Parathyroid adenoma (tissue), 2 donors: ENCODE data around the gene PRDM15.

Experiments
- H2AFZ ChIP-seq: fragments of 300-600 bp; sonication (generic); one replicate; pipeline ENCODE4 v1.7.0; 2017; ENCODE audit warnings: antibody characterized with exemption, mild to moderate bottlenecking
- H3K27ac ChIP-seq: fragments of 300-600 bp; sonication (generic); one replicate; pipeline ENCODE4 v1.7.0; 2017
- H3K27me3 ChIP-seq: fragments of 300-600 bp; sonication (generic); one replicate; pipeline ENCODE4 v1.7.0; 2017; ENCODE audit warnings: low read length; ENCODE audit not compliant: control insufficient read depth, insufficient read depth
- H3K36me3 ChIP-seq: fragments of 300-600 bp; sonication (generic); one replicate; pipeline ENCODE4 v1.7.0; 2017; ENCODE audit warnings: low read length; ENCODE audit not compliant: control insufficient read depth, insufficient read depth
- H3K4me1 ChIP-seq: fragments of 300-600 bp; sonication (generic); one replicate; pipeline ENCODE4 v1.7.0; 2017; ENCODE audit warnings: control low read depth
- H3K4me2 ChIP-seq: fragments of 300-600 bp; sonication (generic); one replicate; pipeline ENCODE4 v1.7.0; 2017; ENCODE audit warnings: low read length
- H3K4me3 ChIP-seq: fragments of 300-600 bp; sonication (generic); one replicate; pipeline ENCODE4 v1.7.0; 2017; ENCODE audit warnings: low read depth, low read length
- H3K79me2 ChIP-seq: fragments of 300-600 bp; sonication (generic); one replicate; pipeline ENCODE4 v1.7.0; 2017; ENCODE audit warnings: control low read depth
- H3K9ac ChIP-seq: fragments of 300-600 bp; sonication (generic); one replicate; pipeline ENCODE4 v1.7.0; 2017; ENCODE audit warnings: mild to moderate bottlenecking
- H3K9me3 ChIP-seq: fragments of 300-600 bp; sonication (generic); one replicate; pipeline ENCODE4 v1.7.0; 2017; ENCODE audit warnings: low read length; ENCODE audit not compliant: control insufficient read depth
- TF ChIP-seq, protein P1 (sequence below): fragments of 300-600 bp; sonication (generic); IDR thresholded peaks from one replicate; pipeline ENCODE4 v1.7.0; 2017; ENCODE audit warnings: antibody characterized with exemption, mild to moderate bottlenecking
- donor health status: primary hyperparathyroidism.

The PRDM15 gene

DNA sequence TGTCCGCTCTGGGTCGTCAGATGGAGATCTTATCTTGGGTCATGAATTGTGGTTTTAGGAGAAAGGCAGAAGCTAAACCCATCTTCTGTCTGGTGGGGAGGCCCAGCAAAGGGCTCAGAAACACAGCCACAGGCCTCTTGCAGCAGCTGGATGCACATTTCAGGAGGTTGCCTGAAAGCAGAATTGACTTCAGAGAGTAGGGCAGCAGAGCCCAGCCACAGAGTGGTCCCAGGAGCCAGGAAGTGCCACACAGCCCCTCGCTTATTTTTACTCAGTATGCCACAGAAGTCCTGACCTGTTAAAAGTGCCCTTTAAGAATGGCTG lies 104.0 kb downstream of the PRDM15 start:
- TF ChIP-seq, protein P1, sequence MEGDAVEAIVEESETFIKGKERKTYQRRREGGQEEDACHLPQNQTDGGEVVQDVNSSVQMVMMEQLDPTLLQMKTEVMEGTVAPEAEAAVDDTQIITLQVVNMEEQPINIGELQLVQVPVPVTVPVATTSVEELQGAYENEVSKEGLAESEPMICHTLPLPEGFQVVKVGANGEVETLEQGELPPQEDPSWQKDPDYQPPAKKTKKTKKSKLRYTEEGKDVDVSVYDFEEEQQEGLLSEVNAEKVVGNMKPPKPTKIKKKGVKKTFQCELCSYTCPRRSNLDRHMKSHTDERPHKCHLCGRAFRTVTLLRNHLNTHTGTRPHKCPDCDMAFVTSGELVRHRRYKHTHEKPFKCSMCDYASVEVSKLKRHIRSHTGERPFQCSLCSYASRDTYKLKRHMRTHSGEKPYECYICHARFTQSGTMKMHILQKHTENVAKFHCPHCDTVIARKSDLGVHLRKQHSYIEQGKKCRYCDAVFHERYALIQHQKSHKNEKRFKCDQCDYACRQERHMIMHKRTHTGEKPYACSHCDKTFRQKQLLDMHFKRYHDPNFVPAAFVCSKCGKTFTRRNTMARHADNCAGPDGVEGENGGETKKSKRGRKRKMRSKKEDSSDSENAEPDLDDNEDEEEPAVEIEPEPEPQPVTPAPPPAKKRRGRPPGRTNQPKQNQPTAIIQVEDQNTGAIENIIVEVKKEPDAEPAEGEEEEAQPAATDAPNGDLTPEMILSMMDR, result no peak
- no peaks in the 10 kb centered on the region for H3K36me3 ChIP-seq
- no peak overlapping the region for H3K9ac ChIP-seq
- peak overlapping the region; percentile 36 for H3K27ac ChIP-seq
- no peak overlapping the region for H2AFZ ChIP-seq
- H3K4me1 ChIP-seq, result no peaks in the 10 kb centered on the region
- H3K4me3 ChIP-seq, result no peak overlapping the region
- H3K79me2 ChIP-seq, result no peaks in the 10 kb centered on the region
- no peaks in the 10 kb centered on the region for H3K27me3 ChIP-seq
- H3K4me2 ChIP-seq, result peak overlapping the region; percentile 15
- H3K9me3 ChIP-seq, result no peaks in the 10 kb centered on the region

DNA sequence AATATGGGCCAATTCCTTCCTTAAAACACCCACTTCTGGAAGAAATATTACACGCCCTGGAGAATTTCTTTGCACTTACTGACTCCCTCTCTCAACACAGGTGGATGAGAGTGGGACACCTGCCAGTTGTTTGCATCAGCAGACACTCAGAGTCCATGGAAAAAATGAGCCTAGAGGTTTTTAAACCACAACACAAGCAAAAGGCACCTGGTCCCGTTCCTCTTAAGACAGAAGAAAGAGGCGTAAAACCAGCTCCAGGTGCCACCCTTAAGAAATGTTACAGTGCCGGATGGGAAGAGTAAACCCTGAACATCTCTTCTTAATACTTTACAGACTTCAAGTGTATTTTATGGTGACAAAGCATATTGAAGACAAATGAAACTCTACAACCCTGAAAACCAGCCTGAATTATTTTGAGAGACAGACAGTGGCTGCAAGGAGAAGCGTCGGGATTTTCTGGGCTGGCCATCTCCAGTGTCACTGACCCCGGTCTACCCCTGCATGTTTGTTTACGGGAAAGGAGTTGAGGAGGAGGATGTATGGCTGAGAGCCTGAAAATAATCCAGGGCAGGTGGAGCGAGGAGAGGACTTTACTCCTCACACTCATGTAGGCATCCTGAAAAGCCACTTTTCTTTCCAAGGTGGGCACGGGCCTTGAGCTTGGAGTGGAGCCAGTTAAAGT lies 104.5 kb downstream of the PRDM15 start:
- Histone ChIP-seq H3K27me3 (no peaks in the 10 kb centered on the region), H3K9ac (no peak overlapping the region), H3K79me2 (no peaks in the 10 kb centered on the region), H2AFZ (no peak overlapping the region), H3K4me1 (no peaks in the 10 kb centered on the region), H3K27ac (peak overlapping the region; percentile 36), H3K4me2 (peak overlapping the region; percentile 15), H3K9me3 (no peaks in the 10 kb centered on the region), H3K36me3 (no peaks in the 10 kb centered on the region), H3K4me3 (no peak overlapping the region)
- TF ChIP-seq, protein P1, result no peak

DNA sequence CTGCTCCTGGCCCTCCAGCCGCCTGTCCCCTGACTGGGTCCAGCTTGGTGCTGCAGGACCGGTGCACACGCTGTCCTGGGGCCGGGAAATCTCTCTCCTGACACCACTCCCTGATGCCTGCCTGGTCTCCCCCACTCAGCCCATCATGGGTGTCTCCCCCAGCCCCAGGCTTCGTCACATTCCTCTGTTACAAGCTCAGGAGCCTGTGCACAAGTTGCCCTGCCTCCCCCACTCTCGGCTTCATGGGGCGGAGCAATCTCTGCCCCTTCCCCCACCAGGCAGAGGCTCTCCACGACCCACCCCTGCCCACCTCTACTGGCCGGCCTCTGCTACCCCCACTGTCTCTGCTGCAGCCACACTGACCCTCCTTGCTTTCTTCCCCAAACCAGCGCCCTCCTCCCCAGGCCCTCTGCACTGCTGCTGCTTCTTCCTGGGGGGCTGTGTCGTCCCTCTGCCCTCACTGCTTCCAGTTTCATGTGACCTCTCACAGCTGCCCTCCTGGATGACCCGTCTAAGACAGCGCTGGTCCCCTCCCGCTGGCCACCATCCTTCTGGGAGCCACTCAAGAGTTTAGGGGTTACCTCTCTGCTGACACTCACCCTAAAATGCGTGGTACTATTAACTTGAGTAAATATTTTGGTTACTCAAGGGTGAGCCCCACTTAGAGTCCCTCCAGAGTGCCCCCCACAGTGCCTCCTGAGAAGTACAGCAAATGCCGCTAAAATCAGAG lies 106.6 kb downstream of the PRDM15 start:
- no peak overlapping the region for H3K4me2 ChIP-seq
- H3K9me3 ChIP-seq, result no peaks in the 10 kb centered on the region
- TF ChIP-seq, protein P1, result no peak
- no peak overlapping the region for H3K4me3 ChIP-seq
- H3K9ac ChIP-seq, result no peak overlapping the region
- H3K4me1 ChIP-seq, result no peaks in the 10 kb centered on the region
- H2AFZ ChIP-seq, result no peak overlapping the region
- H3K79me2 ChIP-seq, result no peaks in the 10 kb centered on the region
- H3K27ac ChIP-seq, result no peak overlapping the region
- H3K36me3 ChIP-seq, result no peaks in the 10 kb centered on the region
- H3K27me3 ChIP-seq, result no peaks in the 10 kb centered on the region

DNA sequence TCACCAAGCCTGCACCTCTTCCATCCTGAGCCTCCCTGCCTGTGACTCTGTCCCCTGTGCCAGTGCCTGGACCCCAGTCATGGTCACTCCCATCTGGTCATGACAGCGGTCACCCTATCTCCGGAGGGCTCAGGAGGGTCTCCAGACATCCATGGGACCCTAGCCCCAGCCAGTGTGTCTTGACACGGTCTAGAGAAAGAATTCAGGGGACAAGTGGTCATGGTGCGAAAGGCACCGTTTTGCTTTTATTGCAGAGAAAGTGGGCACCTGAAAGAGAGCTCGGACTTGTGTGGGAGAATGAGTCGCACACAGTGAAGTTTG lies 107.6 kb downstream of the PRDM15 start:
- no peaks in the 10 kb centered on the region for H3K4me1 ChIP-seq

More for the DNA sequence above, 107.6 kb downstream of the PRDM15 start:
- no peak overlapping the region for H3K9ac ChIP-seq
- H3K4me2 ChIP-seq, result no peak overlapping the region
- TF ChIP-seq, protein P1, result no peak
- H3K4me3 ChIP-seq, result no peak overlapping the region
- no peaks in the 10 kb centered on the region for H3K27me3 ChIP-seq
- no peak overlapping the region for H2AFZ ChIP-seq
- no peak overlapping the region for H3K27ac ChIP-seq
- H3K9me3 ChIP-seq, result no peaks in the 10 kb centered on the region
- no peaks in the 10 kb centered on the region for H3K79me2 ChIP-seq
- H3K36me3 ChIP-seq, result no peaks in the 10 kb centered on the region
